ENCODE measurements around the gene ARNT2.

- no peak for TF ChIP-seq POLR2AphosphoS5 (IDR thresholded peaks at IDR 0.05)
- TF ChIP-seq, protein P1, sequence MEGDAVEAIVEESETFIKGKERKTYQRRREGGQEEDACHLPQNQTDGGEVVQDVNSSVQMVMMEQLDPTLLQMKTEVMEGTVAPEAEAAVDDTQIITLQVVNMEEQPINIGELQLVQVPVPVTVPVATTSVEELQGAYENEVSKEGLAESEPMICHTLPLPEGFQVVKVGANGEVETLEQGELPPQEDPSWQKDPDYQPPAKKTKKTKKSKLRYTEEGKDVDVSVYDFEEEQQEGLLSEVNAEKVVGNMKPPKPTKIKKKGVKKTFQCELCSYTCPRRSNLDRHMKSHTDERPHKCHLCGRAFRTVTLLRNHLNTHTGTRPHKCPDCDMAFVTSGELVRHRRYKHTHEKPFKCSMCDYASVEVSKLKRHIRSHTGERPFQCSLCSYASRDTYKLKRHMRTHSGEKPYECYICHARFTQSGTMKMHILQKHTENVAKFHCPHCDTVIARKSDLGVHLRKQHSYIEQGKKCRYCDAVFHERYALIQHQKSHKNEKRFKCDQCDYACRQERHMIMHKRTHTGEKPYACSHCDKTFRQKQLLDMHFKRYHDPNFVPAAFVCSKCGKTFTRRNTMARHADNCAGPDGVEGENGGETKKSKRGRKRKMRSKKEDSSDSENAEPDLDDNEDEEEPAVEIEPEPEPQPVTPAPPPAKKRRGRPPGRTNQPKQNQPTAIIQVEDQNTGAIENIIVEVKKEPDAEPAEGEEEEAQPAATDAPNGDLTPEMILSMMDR (IDR thresholded peaks at IDR 0.05): no peak
Observed at GRCh38 chr15:80576519-80577090, 172.4 kb downstream of the ARNT2 start.
